Measurements from ENCODE around the gene MAP1B.

The MAP1B gene

DNA sequence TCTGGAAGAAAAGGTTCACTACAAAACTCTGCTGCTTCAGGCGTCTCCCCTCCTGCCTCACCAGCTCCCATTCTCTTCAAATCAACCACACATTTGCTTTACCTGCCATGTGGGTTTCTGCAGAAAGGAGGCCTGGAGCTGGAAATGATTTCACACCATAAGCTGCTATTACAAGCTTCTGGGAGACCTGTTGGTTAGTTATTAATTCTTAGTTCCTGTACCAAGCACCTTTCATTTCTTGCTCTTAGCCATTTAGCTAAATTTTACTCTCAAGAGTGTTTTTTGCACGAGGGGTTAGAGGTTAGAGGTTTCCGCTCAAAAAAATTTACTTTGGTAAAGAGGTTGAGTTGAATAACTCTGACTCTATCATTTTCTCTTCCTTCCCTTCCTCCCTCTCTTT, 70.3 kb downstream of the MAP1B start:
- TF ChIP-seq, protein P1, sequence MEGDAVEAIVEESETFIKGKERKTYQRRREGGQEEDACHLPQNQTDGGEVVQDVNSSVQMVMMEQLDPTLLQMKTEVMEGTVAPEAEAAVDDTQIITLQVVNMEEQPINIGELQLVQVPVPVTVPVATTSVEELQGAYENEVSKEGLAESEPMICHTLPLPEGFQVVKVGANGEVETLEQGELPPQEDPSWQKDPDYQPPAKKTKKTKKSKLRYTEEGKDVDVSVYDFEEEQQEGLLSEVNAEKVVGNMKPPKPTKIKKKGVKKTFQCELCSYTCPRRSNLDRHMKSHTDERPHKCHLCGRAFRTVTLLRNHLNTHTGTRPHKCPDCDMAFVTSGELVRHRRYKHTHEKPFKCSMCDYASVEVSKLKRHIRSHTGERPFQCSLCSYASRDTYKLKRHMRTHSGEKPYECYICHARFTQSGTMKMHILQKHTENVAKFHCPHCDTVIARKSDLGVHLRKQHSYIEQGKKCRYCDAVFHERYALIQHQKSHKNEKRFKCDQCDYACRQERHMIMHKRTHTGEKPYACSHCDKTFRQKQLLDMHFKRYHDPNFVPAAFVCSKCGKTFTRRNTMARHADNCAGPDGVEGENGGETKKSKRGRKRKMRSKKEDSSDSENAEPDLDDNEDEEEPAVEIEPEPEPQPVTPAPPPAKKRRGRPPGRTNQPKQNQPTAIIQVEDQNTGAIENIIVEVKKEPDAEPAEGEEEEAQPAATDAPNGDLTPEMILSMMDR (IDR thresholded peaks at IDR 0.05; ENCODE audit: low read length, missing control alignments), result no peak
- H3K4me3 ChIP-seq (replicated peaks; ENCODE audit: low read depth, low read length), result no peak overlapping the region
- DNase-seq (ENCODE audit: low read depth), result no peak

DNA sequence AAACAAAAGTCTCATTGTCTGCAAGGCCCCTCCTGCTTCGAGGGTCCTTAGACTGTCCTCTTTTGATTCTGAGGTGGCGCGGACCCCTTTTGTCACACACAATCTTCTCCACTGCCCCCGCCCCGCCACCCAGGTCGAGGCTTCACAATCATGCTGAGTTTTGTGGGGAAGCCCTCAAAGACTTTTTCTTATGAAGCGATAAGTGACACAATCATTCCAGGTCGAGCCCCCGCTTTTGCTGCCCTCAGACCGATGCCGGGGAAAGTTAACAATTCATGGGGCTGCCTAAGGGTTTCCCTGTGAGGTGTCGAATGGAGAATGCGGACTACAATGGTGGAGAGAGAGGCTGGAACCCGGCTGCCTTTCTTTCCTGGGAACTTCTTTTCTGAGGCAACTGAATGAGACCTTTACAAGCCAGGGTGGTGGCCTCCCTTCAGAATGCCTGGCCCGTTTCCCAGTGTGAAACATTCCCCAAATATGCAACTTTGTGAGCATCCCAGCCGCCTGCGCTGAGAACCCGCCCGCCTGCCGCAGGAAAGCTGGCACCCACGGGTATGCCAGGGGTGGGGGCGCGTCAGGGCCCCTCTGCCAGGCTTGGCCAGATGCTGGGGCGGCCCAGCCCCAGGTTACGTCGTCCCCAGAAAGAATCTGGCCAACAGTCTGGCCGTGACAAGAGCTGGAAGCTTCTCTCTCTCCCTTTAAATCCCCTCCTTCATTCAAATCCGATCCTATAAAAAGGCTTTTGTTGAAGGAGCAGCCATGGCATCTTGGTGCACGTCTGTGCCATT, 71.9 kb downstream of the MAP1B start:
- H3K4me3 ChIP-seq (replicated peaks; ENCODE audit: low read depth, low read length), result peak overlapping the region; percentile 42
- TF ChIP-seq, protein P1 (IDR thresholded peaks at IDR 0.05; ENCODE audit: low read length, missing control alignments), result no peak
- peak; percentile 95 for DNase-seq (ENCODE audit: low read depth)

DNA sequence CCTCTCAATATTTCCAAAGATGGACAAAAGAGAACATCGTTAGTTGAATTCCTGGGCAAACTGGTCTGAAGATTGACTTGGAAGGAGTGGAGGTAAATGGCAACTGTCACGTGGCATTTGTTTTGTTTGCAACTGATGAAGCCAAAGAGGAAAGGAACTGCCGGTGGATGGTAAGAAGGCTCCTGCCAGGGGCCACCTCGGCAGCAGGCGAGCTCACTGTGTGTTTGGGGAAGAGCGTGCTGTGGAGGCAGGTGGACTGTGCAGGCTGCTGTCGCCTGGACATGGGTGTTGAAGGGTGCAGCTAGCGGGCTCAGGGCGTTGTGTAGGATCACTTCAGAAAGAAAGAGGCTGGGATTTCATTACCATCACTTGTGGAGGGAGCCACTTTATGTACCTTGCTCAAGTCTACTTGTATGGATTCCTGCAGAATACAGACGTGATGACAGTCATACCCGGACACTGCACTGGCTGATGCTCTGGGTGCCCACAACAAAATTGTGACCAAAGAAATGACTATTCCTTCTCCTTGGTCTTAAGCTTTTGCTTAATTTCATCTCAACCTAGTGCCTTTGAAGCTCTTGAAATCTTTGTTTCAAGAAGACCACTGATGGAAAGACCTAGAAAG, 72.7 kb downstream of the MAP1B start:
- H3K4me3 ChIP-seq (replicated peaks; ENCODE audit: low read depth, low read length), result peak overlapping the region; percentile 42
- no peak for DNase-seq (ENCODE audit: low read depth)
- TF ChIP-seq, protein P1 (IDR thresholded peaks at IDR 0.05; ENCODE audit: low read length, missing control alignments), result no peak

DNA sequence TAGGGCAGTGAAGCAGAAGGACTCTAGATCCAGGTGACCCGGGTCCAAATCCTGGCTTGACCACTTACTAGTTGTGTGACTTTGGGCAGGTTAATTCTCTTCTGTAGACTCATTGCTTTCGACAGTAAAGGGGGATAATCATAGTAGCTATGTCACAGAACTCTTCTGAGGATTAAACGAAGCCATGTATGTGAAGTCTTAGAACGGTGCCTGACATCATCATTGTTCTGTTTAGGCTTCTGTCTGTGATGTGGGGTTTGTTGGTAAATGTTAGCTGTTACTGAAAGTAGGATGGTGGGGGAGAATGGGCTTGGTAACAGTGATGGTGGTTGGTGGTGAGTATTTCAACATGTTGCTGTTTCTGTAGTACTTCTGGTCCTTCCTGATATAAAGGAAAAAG, 73.7 kb downstream of the MAP1B start:
- TF ChIP-seq, protein P1 (IDR thresholded peaks at IDR 0.05; ENCODE audit: low read length, missing control alignments), result no peak
- DNase-seq (ENCODE audit: low read depth), result no peak
- H3K4me3 ChIP-seq (replicated peaks; ENCODE audit: low read depth, low read length), result no peak overlapping the region

DNA sequence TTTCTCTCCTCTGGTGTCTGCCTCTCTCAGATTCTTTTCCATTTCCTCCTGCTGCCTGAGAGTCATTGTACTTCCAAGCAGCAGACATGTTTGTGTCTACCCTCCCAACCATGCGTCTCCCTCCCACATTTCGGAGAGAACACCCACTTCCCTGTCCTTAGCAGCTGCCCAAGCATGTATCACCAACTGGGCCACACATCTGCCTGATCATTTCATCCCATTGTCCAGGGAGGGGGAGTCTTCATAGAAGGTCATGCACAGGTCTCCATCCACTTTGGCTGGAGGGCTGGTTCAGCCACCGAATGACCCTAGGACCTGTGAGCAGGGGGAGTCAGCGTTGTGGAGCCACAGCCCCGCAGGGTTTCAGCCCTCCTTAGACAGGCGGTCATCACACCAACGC, 75.4 kb downstream of the MAP1B start:
- TF ChIP-seq, protein P1 (IDR thresholded peaks at IDR 0.05; ENCODE audit: low read length, missing control alignments), result no peak
- DNase-seq (ENCODE audit: low read depth), result no peak
- no peak overlapping the region for H3K4me3 ChIP-seq (replicated peaks; ENCODE audit: low read depth, low read length)

DNA sequence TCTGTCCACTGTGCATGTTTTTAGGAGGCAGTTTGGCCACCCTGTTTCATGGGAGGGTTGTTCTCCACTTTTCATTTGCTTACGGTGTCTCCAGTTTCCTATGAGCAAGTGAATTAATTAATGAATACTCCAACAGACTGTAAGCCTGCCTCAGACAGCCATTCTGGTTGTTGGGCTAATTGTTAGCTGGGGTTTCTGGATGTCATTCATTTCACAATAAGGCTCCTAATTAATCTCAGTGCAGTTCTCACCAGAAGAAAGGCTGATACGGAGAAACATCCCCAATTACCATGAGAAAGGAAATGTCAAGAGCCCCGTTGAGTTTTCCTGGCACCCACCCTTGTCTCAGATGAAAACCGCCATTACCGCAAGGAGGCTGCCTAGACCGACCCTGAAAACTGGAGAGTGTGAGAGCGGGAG, 75.8 kb downstream of the MAP1B start:
- TF ChIP-seq, protein P1 (IDR thresholded peaks at IDR 0.05; ENCODE audit: low read length, missing control alignments), result no peak
- H3K4me3 ChIP-seq (replicated peaks; ENCODE audit: low read depth, low read length), result no peak overlapping the region
- DNase-seq (ENCODE audit: low read depth), result no peak
